ENCODE data around the gene SLC35F1.

Gene SLC35F1

GRCh38 chr6:118306392-118307238 is 399.6 kb downstream of the SLC35F1 start:
- no peak overlapping the region for H3K27ac ChIP-seq (replicated peaks)
- no peak for DNase-seq (ENCODE audit: low read depth in 1 of 2, low spot score in 1 of 2)
- TF ChIP-seq SPI1 (IDR thresholded peaks at IDR 0.05; ENCODE audit: borderline replicate concordance, low read depth), result no peak
- TF ChIP-seq GABPA (IDR thresholded peaks at IDR 0.05; ENCODE audit: low read depth), result no peak
- no peak for TF ChIP-seq REST (IDR thresholded peaks at IDR 0.05; ENCODE audit: insufficient replicate concordance, low read depth)
- no peak for TF ChIP-seq POLR2AphosphoS5 (IDR thresholded peaks at IDR 0.05; ENCODE audit: low read depth)
- no peak for TF ChIP-seq CTCF (IDR thresholded peaks at IDR 0.05; ENCODE audit: insufficient read depth, low read length)
- H3K4me3 ChIP-seq (replicated peaks; ENCODE audit: insufficient read depth, low read length), result no peak overlapping the region
- H3K27me3 ChIP-seq (ENCODE audit: insufficient read depth, poor library complexity, severe bottlenecking), result no peaks in the 10 kb centered on the region

- Histone ChIP-seq H3K27me3 (ENCODE audit: insufficient read depth, poor library complexity, severe bottlenecking) (no peaks in the 10 kb centered on the region), H3K27ac (replicated peaks) (no peak overlapping the region), H3K4me3 (replicated peaks; ENCODE audit: insufficient read depth, low read length) (no peak overlapping the region)
- no peak for DNase-seq (ENCODE audit: low read depth in 1 of 2, low spot score in 1 of 2)
- TF ChIP-seq GABPA (IDR thresholded peaks at IDR 0.05; ENCODE audit: low read depth) (no peak), CTCF (IDR thresholded peaks at IDR 0.05; ENCODE audit: insufficient read depth, low read length) (no peak), POLR2AphosphoS5 (IDR thresholded peaks at IDR 0.05; ENCODE audit: low read depth) (no peak), REST (IDR thresholded peaks at IDR 0.05; ENCODE audit: insufficient replicate concordance, low read depth) (no peak), SPI1 (IDR thresholded peaks at IDR 0.05; ENCODE audit: borderline replicate concordance, low read depth) (no peak)
Observed at GRCh38 chr6:118307581-118307980, 400.5 kb downstream of the SLC35F1 start.

GRCh38 chr6:118309337-118310093 is 402.5 kb downstream of the SLC35F1 start:
- TF ChIP-seq REST (IDR thresholded peaks at IDR 0.05; ENCODE audit: insufficient replicate concordance, low read depth) (no peak), GABPA (IDR thresholded peaks at IDR 0.05; ENCODE audit: low read depth) (no peak), SPI1 (IDR thresholded peaks at IDR 0.05; ENCODE audit: borderline replicate concordance, low read depth) (no peak), POLR2AphosphoS5 (IDR thresholded peaks at IDR 0.05; ENCODE audit: low read depth) (no peak), CTCF (IDR thresholded peaks at IDR 0.05; ENCODE audit: insufficient read depth, low read length) (no peak)
- H3K4me3 ChIP-seq (replicated peaks; ENCODE audit: insufficient read depth, low read length), result no peak overlapping the region

More at GRCh38 chr6:118309337-118310093, 402.5 kb downstream of the SLC35F1 start:
- H3K27me3 ChIP-seq (ENCODE audit: insufficient read depth, poor library complexity, severe bottlenecking), result no peaks in the 10 kb centered on the region
- H3K27ac ChIP-seq (replicated peaks), result no peak overlapping the region
- DNase-seq (ENCODE audit: low read depth in 1 of 2, low spot score in 1 of 2), result no peak

Data from HL-60 (cell line).